WTC11 (cell line): ENCODE results near the gene NMRAL1. TPM values are rescaled to one million over a fixed set of nuclear protein-coding genes. Genes with fewer than 3 reads are reported as not detected.

Experiments used
- ATAC-seq: fragments of 200-7000 bp; cut with Tn5 transposase; 2 replicates; pipeline ENCODE4 v1.10.0; 2021; ENCODE audit warnings: mild to moderate bottlenecking, moderate library complexity
- CTCF ChIA-PET: fragments of 300-600 bp; sonication (Branson Sonifier 250); formaldehyde crosslinking; loops from one replicate; lab custom pipeline; 2021; ENCODE audit warnings: antibody characterized with exemption; lab: Charles Lee
- POLR2A ChIA-PET: fragments of 350-600 bp; sonication (Branson Sonifier 250); formaldehyde crosslinking; loops from one replicate; lab custom pipeline; 2021; ENCODE audit warnings: antibody characterized with exemption; lab: Charles Lee
- DNase-seq: peaks from one replicate; pipeline ENCODE4 v3.0.0; 2021; ENCODE audit warnings: low spot score
- H3K27ac Mint-ChIP-seq: 2 replicates; pipeline ENCODE4 v1.8.0; 2021; ENCODE audit warnings: mixed read lengths
- H3K27me3 Mint-ChIP-seq: 2 replicates; pipeline ENCODE4 v1.8.0; 2021; ENCODE audit warnings: low read depth, mild to moderate bottlenecking, moderate library complexity, mixed read lengths
- H3K36me3 Mint-ChIP-seq: 2 replicates; pipeline ENCODE4 v1.8.0; 2021; ENCODE audit warnings: mixed read lengths
- H3K4me1 Mint-ChIP-seq: 2 replicates; pipeline ENCODE4 v1.8.0; 2022; ENCODE audit warnings: mixed read lengths
- H3K4me3 Mint-ChIP-seq: 2 replicates; pipeline ENCODE4 v1.8.0; 2021; ENCODE audit warnings: mild to moderate bottlenecking, moderate library complexity, mixed read lengths
- H3K9me3 Mint-ChIP-seq: 2 replicates; pipeline ENCODE4 v1.8.0; 2021; ENCODE audit warnings: mixed read lengths
- E2F5 ChIP-seq: sonication (generic); formaldehyde crosslinking; IDR thresholded peaks from 2 replicates; pipeline ENCODE4 v1.8.1; 2022; ENCODE audit warnings: mild to moderate bottlenecking, moderate library complexity, missing genetic modification reagents
- FOXK1 ChIP-seq: sonication (generic); formaldehyde crosslinking; IDR thresholded peaks from 2 replicates; pipeline ENCODE4 v1.8.0; 2022; ENCODE audit warnings: mild to moderate bottlenecking, moderate library complexity, missing genetic modification reagents
- FOXP1 ChIP-seq: sonication (generic); formaldehyde crosslinking; IDR thresholded peaks from 2 replicates; pipeline ENCODE4 v1.8.0; 2022; ENCODE audit warnings: missing genetic modification reagents, mild to moderate bottlenecking, moderate library complexity, borderline replicate concordance
- FOXP4 ChIP-seq: sonication (generic); formaldehyde crosslinking; IDR thresholded peaks from 2 replicates; pipeline ENCODE4 v1.8.0; 2022; ENCODE audit warnings: mild to moderate bottlenecking, missing genetic modification reagents
- JUN ChIP-seq: sonication (generic); formaldehyde crosslinking; IDR thresholded peaks from 2 replicates; pipeline ENCODE4 v1.8.0; 2023; ENCODE audit warnings: mild to moderate bottlenecking, missing genetic modification reagents
- MAX ChIP-seq: sonication (generic); formaldehyde crosslinking; IDR thresholded peaks from 2 replicates; pipeline ENCODE4 v1.8.0; 2022; ENCODE audit warnings: mild to moderate bottlenecking, missing genetic modification reagents
- NFYB ChIP-seq: sonication (generic); formaldehyde crosslinking; conservative IDR thresholded peaks from 2 replicates; pipeline ENCODE4 v1.8.0; 2022; ENCODE audit warnings: low read depth, missing genetic modification reagents
- RORB ChIP-seq: fragments of 250-450 bp; sonication (Bioruptor Pico); IDR thresholded peaks from 2 replicates; pipeline ENCODE4 v1.9.0; 2021; ENCODE audit warnings: mild to moderate bottlenecking
- SMAD3 ChIP-seq: sonication (generic); formaldehyde crosslinking; IDR thresholded peaks from 2 replicates; pipeline ENCODE4 v1.8.0; 2022; ENCODE audit warnings: missing genetic modification reagents, mild to moderate bottlenecking, borderline replicate concordance
- SP1 ChIP-seq: sonication (generic); formaldehyde crosslinking; conservative IDR thresholded peaks from 2 replicates; pipeline ENCODE4 v1.8.1; 2022; ENCODE audit warnings: missing genetic modification reagents
- TCF7 ChIP-seq: sonication (generic); formaldehyde crosslinking; IDR thresholded peaks from 2 replicates; pipeline ENCODE4 v1.8.0; 2022; ENCODE audit warnings: mild to moderate bottlenecking, low read depth, missing genetic modification reagents, moderate library complexity
- TP53 ChIP-seq: sonication (generic); formaldehyde crosslinking; IDR thresholded peaks from 2 replicates; pipeline ENCODE4 v1.8.1; 2023; ENCODE audit warnings: mild to moderate bottlenecking, missing genetic modification reagents
- total RNA-seq: library from RNA; stranded (reverse); gene quantifications from 3 replicates; pipeline ENCODE4 v1.2.3, GENCODE V29; 2021
- TF ChIP-seq, protein P1 (sequence below): sonication (generic); formaldehyde crosslinking; IDR thresholded peaks from 2 replicates; pipeline ENCODE4 v1.8.1; 2022; ENCODE audit warnings: low read depth, mild to moderate bottlenecking, moderate library complexity, missing genetic modification reagents, borderline replicate concordance
- TF ChIP-seq, protein P2 (sequence below): sonication (generic); formaldehyde crosslinking; IDR thresholded peaks from 2 replicates; pipeline ENCODE4 v1.8.0; 2022; ENCODE audit warnings: mild to moderate bottlenecking, missing genetic modification reagents
- TF ChIP-seq, protein P3 (sequence below): sonication (generic); formaldehyde crosslinking; conservative IDR thresholded peaks from 2 replicates; pipeline ENCODE4 v1.8.1; 2023; ENCODE audit warnings: mild to moderate bottlenecking, low read depth, missing genetic modification reagents, moderate library complexity
- TF ChIP-seq, protein P4 (sequence below): sonication (generic); formaldehyde crosslinking; IDR thresholded peaks from 2 replicates; pipeline ENCODE4 v1.8.0; 2023; ENCODE audit warnings: missing genetic modification reagents, mild to moderate bottlenecking, borderline replicate concordance
- TF ChIP-seq, protein P5 (sequence below): sonication (generic); formaldehyde crosslinking; IDR thresholded peaks from 2 replicates; pipeline ENCODE4 v1.8.1; 2023; ENCODE audit warnings: mild to moderate bottlenecking, missing genetic modification reagents, moderate library complexity

The NMRAL1 gene
- total RNA-seq, 1 experiment from 2014 or later = 68.1 TPM

- DNase-seq (peak; percentile 92), ATAC-seq (peak; percentile 94)
- H3K4me1 Mint-ChIP-seq = peaks cover 5% of the 10 kb centered on the region
- no peaks in the 10 kb centered on the region for H3K9me3 Mint-ChIP-seq
- peak within 1 kb of the TSS; percentile 74 for H3K4me3 Mint-ChIP-seq
- peak within 1 kb of the TSS; percentile 28; the same call in 1 of the 2 replicates for H3K27ac Mint-ChIP-seq
- TF ChIP-seq, protein P1, sequence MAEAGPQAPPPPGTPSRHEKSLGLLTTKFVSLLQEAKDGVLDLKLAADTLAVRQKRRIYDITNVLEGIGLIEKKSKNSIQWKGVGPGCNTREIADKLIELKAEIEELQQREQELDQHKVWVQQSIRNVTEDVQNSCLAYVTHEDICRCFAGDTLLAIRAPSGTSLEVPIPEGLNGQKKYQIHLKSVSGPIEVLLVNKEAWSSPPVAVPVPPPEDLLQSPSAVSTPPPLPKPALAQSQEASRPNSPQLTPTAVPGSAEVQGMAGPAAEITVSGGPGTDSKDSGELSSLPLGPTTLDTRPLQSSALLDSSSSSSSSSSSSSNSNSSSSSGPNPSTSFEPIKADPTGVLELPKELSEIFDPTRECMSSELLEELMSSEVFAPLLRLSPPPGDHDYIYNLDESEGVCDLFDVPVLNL = peak; percentile 46; the same call in 1 of the 2 replicates
- no peak for TF ChIP-seq JUN (CRISPR knock-in tag)
- TF ChIP-seq, protein P2, sequence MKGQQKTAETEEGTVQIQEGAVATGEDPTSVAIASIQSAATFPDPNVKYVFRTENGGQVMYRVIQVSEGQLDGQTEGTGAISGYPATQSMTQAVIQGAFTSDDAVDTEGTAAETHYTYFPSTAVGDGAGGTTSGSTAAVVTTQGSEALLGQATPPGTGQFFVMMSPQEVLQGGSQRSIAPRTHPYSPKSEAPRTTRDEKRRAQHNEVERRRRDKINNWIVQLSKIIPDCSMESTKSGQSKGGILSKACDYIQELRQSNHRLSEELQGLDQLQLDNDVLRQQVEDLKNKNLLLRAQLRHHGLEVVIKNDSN = peak; percentile 98
- TF ChIP-seq, protein P3, sequence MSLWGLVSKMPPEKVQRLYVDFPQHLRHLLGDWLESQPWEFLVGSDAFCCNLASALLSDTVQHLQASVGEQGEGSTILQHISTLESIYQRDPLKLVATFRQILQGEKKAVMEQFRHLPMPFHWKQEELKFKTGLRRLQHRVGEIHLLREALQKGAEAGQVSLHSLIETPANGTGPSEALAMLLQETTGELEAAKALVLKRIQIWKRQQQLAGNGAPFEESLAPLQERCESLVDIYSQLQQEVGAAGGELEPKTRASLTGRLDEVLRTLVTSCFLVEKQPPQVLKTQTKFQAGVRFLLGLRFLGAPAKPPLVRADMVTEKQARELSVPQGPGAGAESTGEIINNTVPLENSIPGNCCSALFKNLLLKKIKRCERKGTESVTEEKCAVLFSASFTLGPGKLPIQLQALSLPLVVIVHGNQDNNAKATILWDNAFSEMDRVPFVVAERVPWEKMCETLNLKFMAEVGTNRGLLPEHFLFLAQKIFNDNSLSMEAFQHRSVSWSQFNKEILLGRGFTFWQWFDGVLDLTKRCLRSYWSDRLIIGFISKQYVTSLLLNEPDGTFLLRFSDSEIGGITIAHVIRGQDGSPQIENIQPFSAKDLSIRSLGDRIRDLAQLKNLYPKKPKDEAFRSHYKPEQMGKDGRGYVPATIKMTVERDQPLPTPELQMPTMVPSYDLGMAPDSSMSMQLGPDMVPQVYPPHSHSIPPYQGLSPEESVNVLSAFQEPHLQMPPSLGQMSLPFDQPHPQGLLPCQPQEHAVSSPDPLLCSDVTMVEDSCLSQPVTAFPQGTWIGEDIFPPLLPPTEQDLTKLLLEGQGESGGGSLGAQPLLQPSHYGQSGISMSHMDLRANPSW (CRISPR knock-in tag) = no peak
- TF ChIP-seq, protein P4, sequence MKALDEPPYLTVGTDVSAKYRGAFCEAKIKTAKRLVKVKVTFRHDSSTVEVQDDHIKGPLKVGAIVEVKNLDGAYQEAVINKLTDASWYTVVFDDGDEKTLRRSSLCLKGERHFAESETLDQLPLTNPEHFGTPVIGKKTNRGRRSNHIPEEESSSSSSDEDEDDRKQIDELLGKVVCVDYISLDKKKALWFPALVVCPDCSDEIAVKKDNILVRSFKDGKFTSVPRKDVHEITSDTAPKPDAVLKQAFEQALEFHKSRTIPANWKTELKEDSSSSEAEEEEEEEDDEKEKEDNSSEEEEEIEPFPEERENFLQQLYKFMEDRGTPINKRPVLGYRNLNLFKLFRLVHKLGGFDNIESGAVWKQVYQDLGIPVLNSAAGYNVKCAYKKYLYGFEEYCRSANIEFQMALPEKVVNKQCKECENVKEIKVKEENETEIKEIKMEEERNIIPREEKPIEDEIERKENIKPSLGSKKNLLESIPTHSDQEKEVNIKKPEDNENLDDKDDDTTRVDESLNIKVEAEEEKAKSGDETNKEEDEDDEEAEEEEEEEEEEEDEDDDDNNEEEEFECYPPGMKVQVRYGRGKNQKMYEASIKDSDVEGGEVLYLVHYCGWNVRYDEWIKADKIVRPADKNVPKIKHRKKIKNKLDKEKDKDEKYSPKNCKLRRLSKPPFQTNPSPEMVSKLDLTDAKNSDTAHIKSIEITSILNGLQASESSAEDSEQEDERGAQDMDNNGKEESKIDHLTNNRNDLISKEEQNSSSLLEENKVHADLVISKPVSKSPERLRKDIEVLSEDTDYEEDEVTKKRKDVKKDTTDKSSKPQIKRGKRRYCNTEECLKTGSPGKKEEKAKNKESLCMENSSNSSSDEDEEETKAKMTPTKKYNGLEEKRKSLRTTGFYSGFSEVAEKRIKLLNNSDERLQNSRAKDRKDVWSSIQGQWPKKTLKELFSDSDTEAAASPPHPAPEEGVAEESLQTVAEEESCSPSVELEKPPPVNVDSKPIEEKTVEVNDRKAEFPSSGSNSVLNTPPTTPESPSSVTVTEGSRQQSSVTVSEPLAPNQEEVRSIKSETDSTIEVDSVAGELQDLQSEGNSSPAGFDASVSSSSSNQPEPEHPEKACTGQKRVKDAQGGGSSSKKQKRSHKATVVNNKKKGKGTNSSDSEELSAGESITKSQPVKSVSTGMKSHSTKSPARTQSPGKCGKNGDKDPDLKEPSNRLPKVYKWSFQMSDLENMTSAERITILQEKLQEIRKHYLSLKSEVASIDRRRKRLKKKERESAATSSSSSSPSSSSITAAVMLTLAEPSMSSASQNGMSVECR (CRISPR knock-in tag) = 0 out of 2 replicates have a peak, but pooled peaks have one; percentile 30
- no peak for TF ChIP-seq TCF7 (CRISPR knock-in tag)
- TF ChIP-seq FOXP4 (CRISPR knock-in tag) = peak; percentile 49; the same call in 1 of the 2 replicates
- TF ChIP-seq E2F5 (CRISPR knock-in tag) = peak; percentile 92
- TF ChIP-seq RORB (CRISPR knock-in tag) = no peak
- peak; percentile 78; the same call in 1 of the 2 replicates for TF ChIP-seq MAX
- TF ChIP-seq SMAD3 = no peak
- 0 out of 2 replicates have a peak, but pooled peaks have one; percentile 54 for TF ChIP-seq TP53 (CRISPR knock-in tag)
- TF ChIP-seq FOXK1 (CRISPR knock-in tag) = peak; percentile 55; the same call in 1 of the 2 replicates
- peak; percentile 66 for TF ChIP-seq NFYB
- TF ChIP-seq, protein P5, sequence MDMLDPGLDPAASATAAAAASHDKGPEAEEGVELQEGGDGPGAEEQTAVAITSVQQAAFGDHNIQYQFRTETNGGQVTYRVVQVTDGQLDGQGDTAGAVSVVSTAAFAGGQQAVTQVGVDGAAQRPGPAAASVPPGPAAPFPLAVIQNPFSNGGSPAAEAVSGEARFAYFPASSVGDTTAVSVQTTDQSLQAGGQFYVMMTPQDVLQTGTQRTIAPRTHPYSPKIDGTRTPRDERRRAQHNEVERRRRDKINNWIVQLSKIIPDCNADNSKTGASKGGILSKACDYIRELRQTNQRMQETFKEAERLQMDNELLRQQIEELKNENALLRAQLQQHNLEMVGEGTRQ (CRISPR knock-in tag) = peak; percentile 98
- peak; percentile 96 for TF ChIP-seq SP1 (CRISPR knock-in tag)
- 0 out of 2 replicates have a peak, but pooled peaks have one; percentile 40 for TF ChIP-seq FOXP1 (CRISPR knock-in tag)
- ChIA-PET POLR2A (interaction anchor here (0.8 kb wide), 1 partner anchor 24 kb away, joined by 3 read pairs; no protein-coding TSS in a partner anchor), CTCF (interaction anchor here (0.6 to 8.8 kb wide), 9 partner anchors 13 to 373 kb away, joined by 3 to 102 read pairs (median 3); no protein-coding TSS in a partner anchor)
- peaks cover 15% of the 10 kb centered on the region for H3K27me3 Mint-ChIP-seq
- H3K36me3 Mint-ChIP-seq = no peaks in the 10 kb centered on the region
These were observed 58.0 kb downstream of the NMRAL1 start, which contains the start of gene CORO7 for GRCh38 chr16:4416200-4417032. CORO7 (minus strand) TSS chr16:4416596; CDS start chr16:4416518, 78 bp downstream.
